Mucosa of gallbladder (tissue), 1 donor: ENCODE results near the gene MB21D2. TPM values are rescaled to one million over a fixed set of nuclear protein-coding genes. Genes with fewer than 3 reads are reported as not detected.

Experiments used
- DNase-seq: peaks from one replicate; pipeline ENCODE4 v3.0.0-alpha.2; 2020; ENCODE audit warnings: low spot score
- total RNA-seq: library from RNA; stranded (reverse); gene quantifications from one replicate; pipeline ENCODE4 v1.2.1, GENCODE V29; 2021
- donor health status: DM: no; HTN: no; CAD: no.

The MB21D2 gene
- total RNA-seq, 1 donor from 2014 or later, result 8.7 TPM

- DNase-seq, result no peak
Observed at GRCh38 chr3:192890347-192891335, 27.0 kb downstream of the MB21D2 start.

GRCh38 chr3:192889679-192890078, 28.0 kb downstream of the MB21D2 start:
- no peak for DNase-seq

GRCh38 chr3:192888190-192888589, 29.5 kb downstream of the MB21D2 start:
- DNase-seq, result no peak

GRCh38 chr3:192887701-192888100, 30.0 kb downstream of the MB21D2 start:
- no peak for DNase-seq

- DNase-seq, result peak; percentile 43
Observed at GRCh38 chr3:192887047-192887446, 30.6 kb downstream of the MB21D2 start.

- DNase-seq, result no peak
Observed at GRCh38 chr3:192884777-192885773, 32.6 kb downstream of the MB21D2 start.

- DNase-seq, result no peak
Observed at GRCh38 chr3:192883512-192883911, 34.1 kb downstream of the MB21D2 start.

GRCh38 chr3:192881159-192881786, 36.4 kb downstream of the MB21D2 start:
- DNase-seq, result no peak

- DNase-seq, result no peak
Observed at GRCh38 chr3:192880313-192880712, 37.3 kb downstream of the MB21D2 start.

GRCh38 chr3:192879346-192880031, 38.2 kb downstream of the MB21D2 start:
- peak; percentile 42 for DNase-seq

GRCh38 chr3:192875971-192876565, 41.6 kb downstream of the MB21D2 start:
- DNase-seq, result no peak

- DNase-seq, result no peak
Observed at GRCh38 chr3:192870822-192871221, 46.8 kb downstream of the MB21D2 start.

- DNase-seq, result no peak
Observed at GRCh38 chr3:192869131-192870031, 48.3 kb downstream of the MB21D2 start.

- DNase-seq, result no peak
Observed at GRCh38 chr3:192867645-192868044, 50.0 kb downstream of the MB21D2 start.

- no peak for DNase-seq
Observed at GRCh38 chr3:192866804-192867203, 50.9 kb downstream of the MB21D2 start.

GRCh38 chr3:192864941-192865340, 52.7 kb downstream of the MB21D2 start:
- no peak for DNase-seq

- DNase-seq, result no peak
Observed at GRCh38 chr3:192863091-192863420, 54.6 kb downstream of the MB21D2 start.

- DNase-seq, result no peak
Observed at GRCh38 chr3:192862408-192863090, 55.1 kb downstream of the MB21D2 start.

- no peak for DNase-seq
Observed at GRCh38 chr3:192861972-192862371, 55.7 kb downstream of the MB21D2 start.
